Measurements from ENCODE around the gene TRIL. TPM values are rescaled to one million over a fixed set of nuclear protein-coding genes. Genes with fewer than 3 reads are reported as not detected.
A peak's percentile ranks its signal among the peaks of the same experiment; 100 is the strongest.

Gene TRIL
- total and polyA plus RNA-seq, 2 of the 13 experiments (the other 11 are each of a cell fraction or from before 2014, with no cell fraction given) = 0.18 to 0.40 TPM

GRCh38 chr7:28904578-28905048 is 53.5 kb downstream of the TRIL start (continued):
- no peak for TF ChIP-seq ZNF414 (CRISPR knock-in tag; IDR thresholded peaks at IDR 0.05)

- no peaks in the 10 kb centered on the region for H3K9me3 ChIP-seq (ENCODE audit: low read length)
- POLR2A ChIA-PET = no interaction called here
- no peak overlapping the region for H3K27ac ChIP-seq (ENCODE audit: extremely low read length, insufficient read depth, low read length)
- CTCF ChIA-PET (ENCODE audit: low intra/inter-chr PET ratio, low total read pairs) = no interaction called here
- H3K27me3 ChIP-seq (ENCODE audit: control insufficient read depth in 1 of 2, insufficient read depth in 2 of 2, low read length in 2 of 2) = peaks cover 0 to 4% of the 10 kb centered on the region in 2 experiments; a peak in 1 of 5 replicates
- H2AFZ ChIP-seq (ENCODE audit: low read length) = no peak overlapping the region
- intact Hi-C loops (cut with micrococcal nuclease; ENCODE audit: unreplicated experiment) (no loop called here), in situ Hi-C loops (cut with HindIII; ENCODE audit: extremely low pct_ligation_motif_present, low pct_unique_long_range_greater_than_20kb) (no loop called here)
- H3K4me3 ChIP-seq (replicated peaks in 1 of 3; ENCODE audit: insufficient read depth in 1 of 3, low read depth in 2 of 3, low read length in 3 of 3) = no peak overlapping the region
- no peaks in the 10 kb centered on the region for H3K79me2 ChIP-seq (ENCODE audit: insufficient read depth, low read length)
- no peak for TF ChIP-seq FUBP1 (CRISPR knock-in tag; IDR thresholded peaks at IDR 0.05; ENCODE audit: borderline replicate concordance)
- peak; percentile 55; the same call in 1 of the 2 replicates for TF ChIP-seq CBX2 (IDR thresholded peaks at IDR 0.05; ENCODE audit: low read depth, low read length)
- no peak for TF ChIP-seq CBX2 (CRISPR knock-in tag; IDR thresholded peaks at IDR 0.05; ENCODE audit: low read depth)
- H3K36me3 ChIP-seq (replicated peaks in 1 of 2; ENCODE audit: control insufficient read depth in 1 of 2, insufficient read depth in 2 of 2, low read length in 2 of 2) = no peaks in the 10 kb centered on the region
- peaks cover 6% of the 10 kb centered on the region; the same call in 1 of the 2 replicates for H3K4me1 ChIP-seq (ENCODE audit: insufficient read depth, low read length)
- ATAC-seq (no peak), FAIRE-seq (no peak), DNase-seq (ENCODE audit: low spot score) (no peak)
- peak overlapping the region; percentile 30; the same call in 1 of the 2 replicates for H3K4me2 ChIP-seq (ENCODE audit: low read depth, low read length)
- 15% methylated on average over 4 of the region's 4 CpGs for WGBS (ENCODE audit: low lambda C conversion rate)
- no peak overlapping the region for H3K9ac ChIP-seq (ENCODE audit: insufficient read depth, low read depth, low read length)
- no peaks in the 10 kb centered on the region for H4K20me1 ChIP-seq (ENCODE audit: insufficient read depth, low read length)
- BruUV-seq (replicated peaks) = no TSS peak
Observed at GRCh38 chr7:28903730-28904577, 54.2 kb downstream of the TRIL start.

Other genes starting within 250 kb of the TRIL start
- gene CPVL, start 188.2 kb upstream of the TRIL start, total RNA-seq (2016; rRNA removed; fragmentation: Illumina TruSeq; extraction: Trizol) = 30.7 and 59.2 TPM in 2 replicates
- gene CPVL, start 188.2 kb upstream of the TRIL start, polyA plus RNA-seq (2011; rRNA removed) = 265 and 294 TPM in 2 replicates
- 23.5 and 28.6 TPM in 2 replicates for gene CHN2, start 236.4 kb upstream of the TRIL start, total RNA-seq (2016; rRNA removed; fragmentation: Illumina TruSeq; extraction: Trizol)
- 21.7 and 30.5 TPM in 2 replicates for gene CHN2, start 236.4 kb upstream of the TRIL start, polyA plus RNA-seq (2011; rRNA removed)

Data from HepG2 (cell line).